ENCODE data around the gene KMT2D.

The KMT2D gene

DNA sequence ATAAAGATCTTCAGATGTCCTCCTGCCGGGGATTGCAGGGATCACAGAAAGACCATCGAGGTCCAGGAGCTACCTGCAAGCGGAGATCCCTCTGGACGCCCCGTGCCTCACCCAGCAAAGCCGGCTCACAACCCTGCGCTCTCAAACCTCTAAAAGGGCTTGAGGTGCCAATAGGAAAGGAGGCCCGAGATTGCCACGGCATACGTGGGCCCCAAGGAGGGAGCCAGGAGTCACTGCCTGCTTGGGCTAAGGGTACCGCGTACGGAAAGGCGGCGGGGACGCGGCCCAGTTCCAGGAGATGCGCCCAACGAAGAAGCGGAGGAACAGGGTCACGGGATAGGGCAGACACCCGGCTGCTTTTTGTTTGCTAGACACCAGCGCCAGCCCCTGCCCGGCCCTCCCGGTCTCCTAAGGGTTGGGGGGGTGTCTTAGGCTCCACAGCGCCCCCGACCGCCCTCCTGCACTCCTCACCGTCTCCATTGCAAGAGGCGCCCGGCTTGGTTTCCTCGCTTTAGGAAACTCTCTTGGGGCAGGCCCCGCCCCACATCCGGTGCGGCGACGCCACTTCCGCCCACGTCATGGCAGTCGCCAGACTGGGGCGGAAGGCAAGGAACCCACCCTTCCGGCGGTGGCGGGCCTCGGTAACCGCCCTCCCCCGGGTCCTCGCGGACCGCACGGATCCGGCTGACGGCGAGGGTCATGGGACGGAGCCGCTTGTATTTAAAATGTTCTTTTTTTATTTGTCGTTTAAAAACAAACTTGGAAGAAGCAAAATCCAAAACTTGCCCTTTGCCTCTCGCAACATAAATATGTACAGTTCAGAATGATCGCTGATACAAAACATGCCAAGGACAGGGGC lies 42.1 kb downstream of the KMT2D start, which contains the start of gene PRKAG1:
TSS of gene PRKAG1 (minus strand) at position 516 of the 859 bp plus-strand sequence. CDS start at position 480, 36 bp downstream.
- TF ChIP-seq POLR2AphosphoS5 (IDR thresholded peaks at IDR 0.05; ENCODE audit: borderline replicate concordance, low read depth, low read length), result peak; percentile 97
- TF ChIP-seq EZH2 (IDR thresholded peaks at IDR 0.05), result no peak
- peak; percentile 43 for TF ChIP-seq FOXP2 (optimal IDR thresholded peaks at IDR 0.05; ENCODE audit: control extremely low read depth, extremely low read length, insufficient read depth)
- peak within 1 kb of the TSS; percentile 97 for H3K27ac ChIP-seq
- H3K36me3 ChIP-seq (ENCODE audit: insufficient read depth, low read length), result peaks cover 21% of the 10 kb centered on the region; the same call in 1 of the 2 replicates
- H3K4me3 ChIP-seq, result peak within 1 kb of the TSS; percentile 100
- DNase-seq (ENCODE audit: low read depth, low spot score), result peak; percentile 72
- peak within 1 kb of the TSS; percentile 94 for H3K9ac ChIP-seq (ENCODE audit: insufficient read length)
- no peaks in the 10 kb centered on the region for H3K9me3 ChIP-seq (ENCODE audit: low read depth, low read length)

DNA sequence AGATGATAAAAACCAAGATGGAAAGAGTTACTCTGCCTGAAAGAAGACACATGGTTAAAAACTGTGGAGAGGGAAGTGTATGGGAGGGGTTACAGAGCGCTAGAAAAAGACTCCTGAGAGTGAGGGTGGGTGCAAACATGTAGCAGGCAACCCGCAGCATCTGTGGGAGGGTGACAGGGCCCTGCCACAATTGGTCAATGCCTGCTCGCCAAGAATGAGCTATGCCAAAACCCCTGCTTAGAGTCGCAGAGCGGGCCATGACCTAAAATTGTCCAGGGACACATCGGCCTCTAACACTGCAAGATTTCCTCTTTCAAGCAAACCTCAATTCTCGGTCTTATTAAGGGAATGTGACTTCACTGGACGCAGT lies 42.7 kb downstream of the KMT2D start:
- H3K9me3 ChIP-seq (ENCODE audit: low read depth, low read length), result no peaks in the 10 kb centered on the region
- DNase-seq (ENCODE audit: low read depth, low spot score), result no peak
- peaks cover 16% of the 10 kb centered on the region for H3K36me3 ChIP-seq (ENCODE audit: insufficient read depth, low read length)
- H3K27ac ChIP-seq, result peak overlapping the region; percentile 86
- H3K4me3 ChIP-seq, result peak overlapping the region; percentile 100
- TF ChIP-seq POLR2AphosphoS5 (IDR thresholded peaks at IDR 0.05; ENCODE audit: borderline replicate concordance, low read depth, low read length) (no peak), EZH2 (IDR thresholded peaks at IDR 0.05) (no peak), FOXP2 (optimal IDR thresholded peaks at IDR 0.05; ENCODE audit: control extremely low read depth, extremely low read length, insufficient read depth) (no peak)
- peak overlapping the region; percentile 94 for H3K9ac ChIP-seq (ENCODE audit: insufficient read length)

GRCh38 chr12:49015196-49015595 lies 45.4 kb downstream of the KMT2D start:
- no peaks in the 10 kb centered on the region for H3K9me3 ChIP-seq (ENCODE audit: low read depth, low read length)
- H3K36me3 ChIP-seq (ENCODE audit: insufficient read depth, low read length), result peaks cover 5% of the 10 kb centered on the region
- TF ChIP-seq EZH2 (IDR thresholded peaks at IDR 0.05) (no peak), POLR2AphosphoS5 (IDR thresholded peaks at IDR 0.05; ENCODE audit: borderline replicate concordance, low read depth, low read length) (no peak), FOXP2 (optimal IDR thresholded peaks at IDR 0.05; ENCODE audit: control extremely low read depth, extremely low read length, insufficient read depth) (no peak)
- no peak overlapping the region for H3K4me3 ChIP-seq
- no peak overlapping the region; the same call in 1 of the 2 replicates for H3K27ac ChIP-seq
- no peak for DNase-seq (ENCODE audit: low read depth, low spot score)
- H3K9ac ChIP-seq (ENCODE audit: insufficient read length), result no peak overlapping the region

- no peak for TF ChIP-seq FOXP2 (optimal IDR thresholded peaks at IDR 0.05; ENCODE audit: control extremely low read depth, extremely low read length, insufficient read depth)
- no peak for TF ChIP-seq POLR2AphosphoS5 (IDR thresholded peaks at IDR 0.05; ENCODE audit: borderline replicate concordance, low read depth, low read length)
- no peak for TF ChIP-seq EZH2 (IDR thresholded peaks at IDR 0.05)
- peaks cover 5% of the 10 kb centered on the region for H3K36me3 ChIP-seq (ENCODE audit: insufficient read depth, low read length)
- H3K27ac ChIP-seq, result no peak overlapping the region
- H3K4me3 ChIP-seq, result no peak overlapping the region
- H3K9me3 ChIP-seq (ENCODE audit: low read depth, low read length), result no peaks in the 10 kb centered on the region
- no peak overlapping the region for H3K9ac ChIP-seq (ENCODE audit: insufficient read length)
- no peak for DNase-seq (ENCODE audit: low read depth, low spot score)
These were observed 46.0 kb downstream of the KMT2D start for GRCh38 chr12:49014547-49014946.

- no peak for TF ChIP-seq FOXP2 (optimal IDR thresholded peaks at IDR 0.05; ENCODE audit: control extremely low read depth, extremely low read length, insufficient read depth)
- no peak for TF ChIP-seq EZH2 (IDR thresholded peaks at IDR 0.05)
- no peak for TF ChIP-seq POLR2AphosphoS5 (IDR thresholded peaks at IDR 0.05; ENCODE audit: borderline replicate concordance, low read depth, low read length)
- Histone ChIP-seq H3K4me3 (no peak overlapping the region), H3K27ac (no peak overlapping the region), H3K36me3 (ENCODE audit: insufficient read depth, low read length) (peaks cover 5% of the 10 kb centered on the region), H3K9me3 (ENCODE audit: low read depth, low read length) (no peaks in the 10 kb centered on the region), H3K9ac (ENCODE audit: insufficient read length) (no peak overlapping the region)
- DNase-seq (ENCODE audit: low read depth, low spot score), result no peak
These were observed 47.2 kb downstream of the KMT2D start for GRCh38 chr12:49013428-49013827.

DNA sequence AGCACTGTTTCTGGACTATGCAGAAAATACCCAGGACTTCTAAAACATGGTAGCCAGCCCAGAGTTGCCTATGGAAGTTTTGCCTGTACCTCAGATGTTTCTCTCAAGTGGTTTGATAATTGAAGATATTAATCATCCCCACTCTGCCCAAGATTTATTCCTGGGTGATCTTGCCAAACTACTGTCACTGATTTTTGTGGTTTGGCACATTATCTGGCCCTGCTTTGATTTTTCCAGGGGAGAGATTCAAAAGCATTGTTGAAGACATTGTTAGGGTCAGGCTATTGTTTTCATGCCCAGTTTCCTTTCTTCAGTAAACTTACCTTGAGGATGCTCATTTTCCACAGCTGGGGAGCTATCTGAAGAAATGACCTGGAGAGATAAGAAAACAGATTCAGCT lies 47.9 kb downstream of the KMT2D start:
- H3K36me3 ChIP-seq (ENCODE audit: insufficient read depth, low read length), result peaks cover 5% of the 10 kb centered on the region
- H3K27ac ChIP-seq, result no peak overlapping the region
- no peak for DNase-seq (ENCODE audit: low read depth, low spot score)
- no peak overlapping the region for H3K4me3 ChIP-seq
- no peaks in the 10 kb centered on the region for H3K9me3 ChIP-seq (ENCODE audit: low read depth, low read length)
- TF ChIP-seq POLR2AphosphoS5 (IDR thresholded peaks at IDR 0.05; ENCODE audit: borderline replicate concordance, low read depth, low read length), result no peak
- TF ChIP-seq FOXP2 (optimal IDR thresholded peaks at IDR 0.05; ENCODE audit: control extremely low read depth, extremely low read length, insufficient read depth), result no peak
- TF ChIP-seq EZH2 (IDR thresholded peaks at IDR 0.05), result no peak
- no peak overlapping the region for H3K9ac ChIP-seq (ENCODE audit: insufficient read length)

All from SK-N-MC (cell line).